GM21619 (cell line): Measurements from ENCODE around the gene CCDC171.

Experiments
- ATAC-seq: cut with Tn5 transposase; IDR thresholded peaks from one replicate; pipeline ENCODE4 v1.9.1; 2021; ENCODE audit not compliant: unreplicated experiment

Gene CCDC171

DNA sequence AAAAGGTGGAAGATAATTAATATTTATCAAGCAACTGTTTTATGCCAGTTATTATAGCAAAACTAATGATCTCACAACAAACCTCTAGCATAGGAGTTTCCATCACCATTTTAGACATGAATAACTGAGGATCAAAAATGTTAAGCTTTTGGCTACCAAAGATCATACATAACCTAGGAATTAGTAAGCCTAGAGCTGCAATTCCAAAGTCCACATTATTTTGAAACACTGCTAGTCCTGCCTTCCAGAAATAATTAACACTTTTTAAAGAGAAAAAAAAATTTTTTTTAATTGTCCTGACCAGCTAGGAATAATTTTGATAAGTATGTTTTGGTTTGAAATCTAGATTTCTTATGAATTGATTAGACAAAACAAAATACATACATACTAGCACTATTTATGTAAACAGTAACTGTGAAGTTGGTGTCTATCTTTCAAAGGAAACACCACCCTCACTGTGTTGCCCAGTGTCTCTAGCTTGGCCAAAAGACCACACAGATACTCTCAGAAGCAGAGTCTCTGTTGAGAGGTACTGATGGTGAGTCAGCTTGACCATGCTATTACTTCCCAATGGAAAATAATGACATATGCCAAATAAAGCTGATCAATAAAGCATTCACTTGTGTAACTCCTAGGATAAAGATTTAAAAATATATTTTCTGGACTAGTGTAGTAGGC lies 422.4 kb downstream of the CCDC171 start:
- no peak for ATAC-seq

DNA sequence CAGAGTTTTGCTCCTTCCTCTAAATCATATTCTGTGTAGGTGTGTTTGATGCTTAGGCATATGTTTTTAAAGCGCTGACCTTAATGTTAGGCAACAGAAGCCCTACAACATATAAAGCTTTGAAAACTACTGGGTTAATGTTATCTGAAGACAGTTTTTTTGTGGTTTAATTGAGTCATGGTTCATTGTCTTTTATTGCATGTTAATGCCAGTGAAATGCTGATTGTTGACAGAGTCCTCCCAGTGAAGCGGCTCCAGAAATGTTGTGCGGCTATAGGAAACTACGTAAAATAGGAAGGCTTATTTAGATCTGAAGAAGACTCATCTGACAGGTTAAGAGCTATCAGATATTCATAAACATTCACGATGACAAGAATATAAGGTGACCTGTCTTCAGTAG lies 424.6 kb downstream of the CCDC171 start:
- no peak for ATAC-seq

DNA sequence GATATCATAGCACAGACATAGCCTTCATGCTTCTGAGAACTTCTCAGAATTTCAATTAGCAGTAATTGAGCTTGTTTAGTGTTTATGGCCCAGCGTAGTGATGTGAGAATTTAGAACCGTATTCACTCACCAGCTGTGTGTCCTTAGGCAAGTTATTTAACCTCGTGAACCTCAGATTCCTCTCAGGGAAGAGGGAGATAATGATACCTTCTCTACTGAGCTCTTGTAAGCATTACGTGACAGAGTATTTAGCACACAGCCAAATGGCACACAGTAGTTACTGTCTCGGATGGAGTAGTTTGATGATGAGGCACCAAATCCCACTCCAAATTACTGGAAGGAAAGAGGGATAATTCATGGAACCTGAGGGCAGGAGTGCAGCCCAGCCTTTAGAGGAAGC lies 429.3 kb downstream of the CCDC171 start:
- ATAC-seq = no peak

DNA sequence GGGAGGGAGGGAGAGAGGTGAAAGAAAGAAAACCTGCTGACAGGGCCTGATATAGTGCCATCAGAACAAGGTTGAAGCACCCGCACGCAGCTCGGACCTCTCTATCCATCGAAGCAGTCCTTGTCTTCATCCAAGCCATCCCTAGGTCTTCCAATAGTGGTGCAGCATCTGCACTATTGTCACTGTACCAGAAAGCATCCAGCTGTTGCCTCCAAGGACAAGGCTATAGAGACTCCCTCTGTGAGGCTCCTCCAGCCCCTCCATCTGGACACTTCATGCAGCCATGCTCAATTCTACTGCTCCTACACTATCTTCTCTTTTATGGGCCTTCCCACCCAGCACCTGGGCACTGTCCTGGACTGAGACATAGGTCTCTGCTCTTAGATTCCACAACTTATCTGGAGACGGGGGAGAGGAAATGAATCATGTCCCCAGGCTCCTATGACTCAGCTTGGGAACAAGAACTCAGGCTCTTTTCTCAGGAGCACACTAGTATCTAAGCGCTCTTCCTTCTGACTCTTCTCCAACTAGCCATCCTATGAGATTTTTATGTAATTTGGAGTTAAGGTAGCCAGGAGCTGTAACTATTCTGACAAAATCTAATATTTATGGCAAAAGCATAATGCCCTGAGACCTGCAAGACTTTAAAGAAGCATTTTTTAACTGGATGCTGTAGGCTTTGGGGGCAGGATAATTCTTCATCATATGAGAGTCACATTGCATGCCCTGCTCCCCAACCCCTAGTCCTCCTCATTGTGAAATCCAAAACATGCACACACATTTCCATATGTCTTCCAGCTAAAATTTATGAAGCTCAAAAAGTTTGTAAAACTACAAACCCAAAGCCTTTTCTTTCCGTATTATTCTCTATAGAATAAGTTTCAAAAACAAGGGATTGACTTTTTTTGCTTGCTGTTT lies 446.8 kb downstream of the CCDC171 start:
- ATAC-seq = no peak

DNA sequence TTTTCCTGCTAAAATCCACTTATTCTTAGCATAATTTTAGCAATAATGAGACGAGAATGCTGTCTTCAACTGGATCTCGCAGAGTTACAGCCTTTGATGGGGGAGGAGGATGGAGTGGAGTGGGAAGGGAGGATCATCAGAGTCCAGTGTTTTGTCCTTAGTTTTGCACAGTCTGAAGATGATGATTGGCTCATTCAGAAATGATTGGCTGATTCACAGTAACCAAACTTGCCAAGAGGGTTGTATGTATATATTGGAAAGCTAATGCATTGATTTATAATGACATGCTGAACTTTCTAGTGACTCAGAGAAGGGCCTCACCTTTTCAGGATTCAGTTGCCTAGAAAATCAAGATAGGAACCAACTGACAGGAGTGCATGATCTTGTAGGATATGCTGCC lies 448.0 kb downstream of the CCDC171 start:
- ATAC-seq = no peak

DNA sequence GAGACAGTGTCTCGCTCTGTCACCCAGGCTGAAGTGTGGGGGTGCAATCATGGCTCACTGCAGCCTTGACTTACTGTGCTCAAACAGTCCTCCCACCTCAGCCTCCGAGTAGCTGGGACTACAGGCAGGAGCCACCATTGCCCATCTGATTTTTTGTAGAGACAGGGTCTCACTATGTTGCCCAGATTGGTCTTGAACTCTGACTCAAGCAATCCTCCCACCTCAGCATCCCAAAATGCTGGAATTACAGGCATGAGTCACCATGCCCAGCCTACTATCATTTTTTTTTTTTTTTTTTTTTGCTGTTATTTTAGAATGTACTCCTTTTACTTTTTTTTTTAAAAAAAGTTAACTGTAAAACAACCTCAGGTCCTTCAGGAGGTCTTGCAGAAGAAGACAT lies 449.0 kb downstream of the CCDC171 start:
- no peak for ATAC-seq

DNA sequence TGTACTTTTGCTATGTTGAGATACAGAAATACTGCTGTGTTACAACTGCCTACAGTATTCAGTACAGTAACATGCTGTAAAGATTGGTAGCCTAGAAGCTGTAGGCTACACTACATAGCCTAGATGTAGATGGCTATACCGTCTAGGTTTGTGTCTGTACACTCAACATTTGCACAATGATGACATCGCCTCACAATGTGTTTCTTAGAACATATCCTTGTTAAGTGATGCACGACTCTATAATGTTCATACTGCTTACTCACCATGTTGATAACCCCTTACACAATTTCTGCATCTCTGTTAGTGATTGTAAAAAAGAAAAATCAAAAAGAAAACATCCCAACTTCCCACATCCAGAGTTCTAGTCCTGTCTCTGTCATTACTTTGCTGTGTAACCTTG lies 450.0 kb downstream of the CCDC171 start:
- no peak for ATAC-seq

DNA sequence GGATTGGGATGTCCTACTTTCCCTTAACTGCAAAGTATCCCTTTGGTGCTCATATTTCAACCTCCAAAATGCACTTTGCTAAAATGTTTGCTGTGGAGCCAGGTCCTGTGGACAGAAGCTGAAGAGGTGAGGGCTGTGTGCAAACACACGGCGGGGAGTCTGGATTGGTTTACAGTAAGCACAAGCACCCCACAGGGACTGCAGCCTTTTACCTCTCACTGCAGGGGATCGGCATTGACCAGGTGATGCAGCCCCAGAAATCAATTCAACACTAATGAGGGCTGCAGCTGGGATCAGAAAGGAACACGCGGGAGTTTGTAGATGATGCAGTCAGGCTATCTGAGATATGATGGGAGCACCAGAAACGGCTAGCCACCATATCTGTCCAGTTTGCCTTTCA lies 450.9 kb downstream of the CCDC171 start:
- ATAC-seq = no peak

DNA sequence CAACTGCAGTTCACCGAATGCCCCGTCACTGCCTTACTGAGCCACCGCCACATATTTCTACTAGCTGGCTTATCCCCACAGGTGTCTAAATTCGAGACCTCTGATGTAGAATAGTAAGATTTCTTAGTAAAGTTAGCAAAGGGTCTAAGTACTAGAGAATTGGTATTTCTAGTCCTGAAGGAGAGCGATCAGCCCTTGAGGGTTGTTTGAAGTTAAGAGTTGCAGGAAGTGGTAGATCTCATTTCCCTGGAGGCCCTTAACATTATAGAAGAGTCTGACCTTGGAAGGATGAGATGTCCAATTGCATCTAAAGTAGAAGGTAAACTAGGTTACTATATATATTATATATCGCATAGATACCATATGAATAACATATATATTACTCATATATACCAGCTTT lies 451.8 kb downstream of the CCDC171 start:
- ATAC-seq = no peak

DNA sequence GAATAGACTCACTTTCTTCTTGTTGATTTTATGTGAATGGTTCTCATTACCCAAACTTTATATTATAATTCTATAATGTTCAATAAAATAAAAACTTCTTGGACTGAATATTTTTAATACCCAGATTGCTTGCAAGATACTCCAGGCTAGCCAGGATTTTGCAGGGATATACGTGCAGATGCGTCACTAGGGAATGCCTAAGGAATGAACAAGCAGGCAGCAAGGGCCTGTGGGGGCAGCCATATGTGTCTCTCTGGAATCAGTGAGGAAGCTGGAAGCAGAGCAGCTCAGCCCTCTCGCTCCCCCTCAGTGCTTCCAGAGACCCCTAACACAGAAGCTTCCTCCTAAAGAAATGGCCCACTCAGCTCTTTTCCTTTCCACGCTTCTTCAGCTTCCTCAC lies 457.4 kb downstream of the CCDC171 start:
- ATAC-seq = no peak

DNA sequence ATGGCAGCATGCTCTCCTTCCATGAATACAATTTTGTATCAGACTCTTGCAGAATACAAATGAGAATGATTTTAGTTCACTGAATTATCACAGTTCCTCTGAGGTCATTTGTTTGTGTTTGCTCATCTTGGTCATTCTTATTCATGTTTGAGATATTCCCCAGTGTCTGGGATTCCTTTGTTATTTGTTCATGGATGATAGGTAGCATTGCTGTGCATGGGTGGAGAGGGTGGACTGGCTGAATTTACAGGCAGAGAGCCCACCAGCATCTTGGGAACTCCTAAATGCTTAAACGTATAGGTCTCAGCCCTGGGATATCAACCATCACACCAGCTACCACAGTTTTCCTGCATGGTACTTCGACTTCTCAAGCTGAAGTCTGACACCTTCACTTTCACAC lies 459.8 kb downstream of the CCDC171 start:
- no peak for ATAC-seq

DNA sequence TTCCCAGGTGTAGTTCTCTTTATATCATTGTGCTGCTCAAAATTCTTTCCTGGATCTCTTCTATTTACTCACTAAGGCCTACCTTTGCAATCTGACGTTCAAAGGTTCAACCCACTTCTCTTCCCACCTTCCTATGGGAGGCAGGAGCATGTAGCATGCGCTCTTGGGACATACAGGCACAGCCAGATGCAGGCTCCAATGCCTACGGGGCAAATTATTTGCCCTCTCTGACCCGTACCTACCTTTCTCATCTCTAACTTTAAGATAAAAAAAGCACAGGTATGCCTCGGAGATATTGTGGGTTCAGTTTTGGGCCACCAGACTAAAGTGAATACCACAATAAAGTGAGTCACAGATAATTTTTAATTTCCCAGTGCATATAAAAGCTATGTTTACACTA lies 460.5 kb downstream of the CCDC171 start:
- no peak for ATAC-seq

DNA sequence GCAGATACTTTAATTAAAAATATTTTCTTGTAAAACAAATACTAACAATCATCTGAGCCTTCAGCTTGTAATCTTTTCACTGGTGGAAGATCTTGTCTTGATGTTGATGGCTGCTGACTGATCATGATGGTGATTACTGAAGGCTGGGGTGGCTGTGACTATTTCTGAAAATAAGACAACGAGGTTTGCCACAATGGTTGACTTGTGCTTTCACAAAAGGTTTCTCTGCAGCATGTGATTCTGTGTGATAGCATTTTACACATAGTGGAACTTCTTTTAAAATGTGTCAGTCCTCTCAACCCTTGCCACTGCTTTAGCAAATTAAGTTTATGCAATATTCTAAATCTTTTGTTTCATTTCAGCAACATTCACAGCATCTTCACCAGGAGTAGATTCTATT lies 461.0 kb downstream of the CCDC171 start:
- ATAC-seq = no peak

DNA sequence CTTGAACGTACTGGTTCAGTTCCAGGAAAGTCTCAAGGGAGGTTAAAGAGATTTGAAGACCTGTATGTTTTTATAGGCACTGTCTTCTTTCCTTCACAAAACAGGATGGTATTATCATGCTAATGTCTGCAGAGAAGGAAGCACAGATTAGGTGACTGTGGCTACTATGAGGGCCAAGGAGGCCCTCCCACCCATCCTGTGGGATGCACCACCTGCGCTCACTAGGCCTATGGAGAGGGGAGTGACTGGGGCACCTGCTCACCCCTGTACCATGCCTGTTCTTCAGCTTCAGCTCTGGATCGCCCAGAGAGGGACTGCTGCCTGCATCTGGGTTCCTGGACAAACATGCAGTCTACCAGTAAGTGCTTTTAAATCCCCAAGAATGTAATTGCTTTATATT lies 469.4 kb downstream of the CCDC171 start:
- ATAC-seq = no peak

DNA sequence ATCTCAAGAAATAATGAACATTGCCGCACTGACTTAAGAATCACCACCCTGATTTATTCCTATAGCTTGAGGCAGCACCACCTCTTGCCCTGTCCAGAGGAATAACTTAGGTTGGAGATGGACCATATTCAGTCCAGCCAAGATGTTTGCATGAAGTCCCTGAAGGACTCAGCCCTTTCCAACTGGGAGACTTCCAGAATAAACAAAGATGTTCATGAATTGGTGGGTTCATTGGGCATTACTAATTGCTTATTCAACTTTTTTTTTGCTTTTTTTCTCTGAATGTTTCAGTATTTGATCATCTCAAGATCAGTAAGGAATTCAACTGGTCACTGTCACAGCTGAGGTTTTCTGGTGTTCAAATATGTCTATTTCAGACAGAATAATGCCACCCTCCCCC lies 470.6 kb downstream of the CCDC171 start:
- no peak for ATAC-seq
